HG03558 (cell line): Measurements from ENCODE around the gene LSAMP.
"Not testable (repeated sequence)": the region's sequence is repeated elsewhere in the genome, so short reads cannot be mapped to it uniquely, and the experiment has no call there.

ENCODE experiments used
- ATAC-seq: cut with Tn5 transposase; IDR thresholded peaks from one replicate; pipeline ENCODE4 v1.9.1; 2021; ENCODE audit warnings: moderate number of reproducible peaks; ENCODE audit not compliant: unreplicated experiment; ENCODE audit errors: extremely low read depth

Gene LSAMP

GRCh38 chr3:115871735-115872134, 573.6 kb downstream of the LSAMP start:
- ATAC-seq: no peak

GRCh38 chr3:115864911-115865310, 580.4 kb downstream of the LSAMP start:
- no peak for ATAC-seq

DNA sequence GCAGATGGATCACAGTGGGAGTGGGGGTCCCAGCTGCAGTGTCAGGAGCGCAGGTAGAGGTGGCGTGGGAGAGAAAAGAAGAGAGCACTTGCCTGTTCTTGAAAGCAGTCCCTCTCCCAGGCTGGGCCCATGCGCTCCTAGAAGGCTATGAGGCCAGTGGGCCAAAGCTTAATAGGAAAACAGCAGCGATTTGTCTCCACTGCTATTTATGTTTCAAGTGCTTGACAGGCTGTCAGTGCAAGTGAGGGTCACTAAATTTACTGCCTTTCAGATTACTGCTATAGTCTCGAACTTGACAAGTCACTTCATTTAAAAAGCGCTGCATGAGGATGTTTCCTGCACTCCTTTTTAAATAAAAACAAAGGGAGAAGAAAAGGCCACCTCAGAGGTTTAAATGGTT, 582.4 kb downstream of the LSAMP start:
- no peak for ATAC-seq

- no peak for ATAC-seq
Observed at GRCh38 chr3:115862099-115862498, 583.2 kb downstream of the LSAMP start.

DNA sequence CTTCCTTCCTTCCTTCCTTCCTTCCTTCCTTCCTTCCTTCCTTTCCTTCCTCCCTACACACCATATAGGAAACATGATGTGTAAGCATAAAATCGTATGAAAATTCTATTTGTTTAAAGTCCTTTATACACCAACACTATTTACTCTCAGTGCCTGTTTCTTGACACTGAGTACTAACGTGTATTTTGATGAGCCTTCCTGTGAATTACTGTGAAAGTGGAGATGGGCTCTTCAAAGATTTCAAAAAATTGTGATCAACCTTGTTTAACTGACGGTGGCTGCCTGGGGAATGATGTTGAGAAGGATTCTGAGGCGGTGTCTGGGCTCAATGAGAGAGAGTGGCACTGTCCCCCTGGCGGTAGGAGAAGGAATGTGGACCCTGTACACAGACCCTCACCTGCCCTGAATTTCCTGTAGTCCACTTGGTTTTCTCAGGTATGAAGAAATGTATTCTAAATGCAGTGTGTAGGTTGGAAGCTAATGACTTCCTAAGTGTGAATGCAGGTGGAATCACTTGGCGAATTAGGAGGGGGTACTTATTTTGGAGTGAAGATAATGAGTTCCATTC, 584.0 kb downstream of the LSAMP start:
- no peak for ATAC-seq

GRCh38 chr3:115860766-115861165, 584.5 kb downstream of the LSAMP start:
- no peak for ATAC-seq

DNA sequence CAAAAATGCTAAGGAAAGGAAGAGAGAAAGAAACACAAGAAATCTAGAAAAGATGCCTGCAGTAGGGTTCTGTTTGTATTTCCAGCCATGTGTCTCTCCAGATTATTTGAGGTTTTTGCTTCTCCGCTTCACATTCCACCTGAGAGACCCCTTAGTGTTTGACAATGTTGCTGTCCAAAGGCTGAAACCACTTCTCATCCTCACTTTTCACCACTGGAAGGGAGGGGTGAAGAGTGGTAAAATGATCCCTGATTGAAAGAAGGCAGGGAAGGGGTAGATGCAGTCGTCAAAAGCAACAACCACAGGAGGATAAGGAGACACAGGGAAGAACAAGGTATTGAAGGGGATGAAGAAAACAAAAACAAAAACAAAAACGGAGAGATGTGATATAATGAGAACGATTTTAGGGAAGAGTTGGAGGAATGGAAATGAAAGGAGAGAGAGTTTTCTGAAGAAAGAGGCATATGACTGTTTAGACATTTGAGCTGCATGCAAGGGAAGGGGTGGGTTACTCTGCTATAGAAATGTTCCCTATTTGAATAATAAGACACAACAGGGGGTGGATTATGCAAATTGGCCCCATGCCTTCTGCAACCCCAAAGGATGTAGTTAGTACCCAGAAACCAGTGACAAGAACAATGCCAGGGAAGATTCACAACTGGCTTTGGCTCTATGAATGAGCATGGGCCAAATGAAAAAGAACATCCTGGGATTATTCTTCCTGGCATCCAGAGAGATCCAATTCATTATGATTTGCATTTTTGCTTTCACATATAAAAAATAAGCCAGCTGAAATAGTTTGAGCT, 586.1 kb downstream of the LSAMP start:
- no peak for ATAC-seq

DNA sequence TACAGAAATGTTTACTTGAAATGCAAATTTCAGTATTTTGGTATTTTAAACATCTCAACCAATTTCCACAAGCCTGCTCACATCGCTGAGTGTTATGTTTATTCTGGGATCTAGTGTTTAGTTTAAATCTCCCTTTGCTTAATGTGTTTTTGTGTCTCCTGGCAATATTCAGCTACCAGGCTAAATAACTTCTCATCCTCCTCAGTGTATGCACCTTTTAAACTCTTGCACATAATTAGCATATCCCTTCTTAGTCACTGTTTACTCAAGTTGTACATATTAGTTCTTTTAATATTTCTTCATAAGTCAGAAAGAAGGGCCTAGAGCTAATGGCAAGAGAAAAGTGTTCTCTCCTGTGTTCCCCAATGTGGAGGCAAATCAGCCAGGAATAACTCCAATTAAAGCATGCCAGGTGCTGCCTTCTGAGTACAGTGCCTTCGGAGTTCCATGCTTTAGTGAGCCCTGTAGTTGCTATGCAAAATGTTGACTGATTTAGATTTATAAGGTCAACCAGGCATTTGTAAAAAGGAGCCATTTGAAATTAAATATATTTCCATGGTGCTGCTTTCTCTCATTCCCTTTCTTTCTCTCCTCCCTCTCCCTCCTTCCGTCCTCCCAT, 587.7 kb downstream of the LSAMP start:
- ATAC-seq: no peak

- no peak for ATAC-seq
Observed at GRCh38 chr3:115855911-115856310, 589.4 kb downstream of the LSAMP start.

GRCh38 chr3:115853104-115853503, 592.2 kb downstream of the LSAMP start:
- no peak for ATAC-seq

DNA sequence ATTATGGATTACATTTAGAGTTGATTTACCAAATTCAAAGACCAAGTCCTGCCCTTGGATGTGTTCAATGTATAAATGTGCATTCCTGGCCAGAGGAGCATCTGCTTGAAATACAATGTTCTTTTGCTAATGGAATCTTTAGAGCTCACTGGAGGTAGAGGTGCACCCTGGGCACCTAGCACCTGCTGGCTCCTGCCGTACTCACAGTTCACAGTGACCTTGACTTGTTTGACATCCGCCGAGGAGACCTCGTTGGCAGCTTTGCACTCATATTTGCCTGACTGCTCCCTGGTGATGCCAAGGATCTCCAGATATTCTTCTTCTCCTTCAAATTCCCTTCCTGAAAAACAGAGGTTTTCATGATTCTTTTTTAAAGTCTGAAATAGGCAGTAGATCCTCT, 593.0 kb downstream of the LSAMP start:
- ATAC-seq: no peak

- no peak for ATAC-seq
Observed at GRCh38 chr3:115851571-115851970, 593.7 kb downstream of the LSAMP start.

DNA sequence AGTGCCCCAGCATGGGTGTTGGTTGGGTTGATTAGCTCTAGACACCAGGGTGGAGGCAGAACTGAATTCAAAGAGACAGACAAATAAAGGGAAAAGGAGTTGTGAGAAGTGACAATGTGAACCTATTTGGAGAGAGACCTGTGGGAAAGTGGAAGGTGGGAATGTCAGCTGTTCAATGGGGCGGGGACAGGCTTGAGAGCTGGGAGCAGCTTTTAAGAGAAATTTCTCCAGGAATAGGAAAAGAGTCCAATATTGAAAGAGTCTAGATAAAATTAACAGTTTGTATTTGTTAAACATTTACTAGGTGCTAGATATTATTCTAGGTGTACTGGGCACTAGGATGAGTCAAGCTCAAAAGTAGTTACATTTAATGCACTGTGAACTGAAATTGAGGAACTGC, 596.6 kb downstream of the LSAMP start:
- ATAC-seq: no peak

DNA sequence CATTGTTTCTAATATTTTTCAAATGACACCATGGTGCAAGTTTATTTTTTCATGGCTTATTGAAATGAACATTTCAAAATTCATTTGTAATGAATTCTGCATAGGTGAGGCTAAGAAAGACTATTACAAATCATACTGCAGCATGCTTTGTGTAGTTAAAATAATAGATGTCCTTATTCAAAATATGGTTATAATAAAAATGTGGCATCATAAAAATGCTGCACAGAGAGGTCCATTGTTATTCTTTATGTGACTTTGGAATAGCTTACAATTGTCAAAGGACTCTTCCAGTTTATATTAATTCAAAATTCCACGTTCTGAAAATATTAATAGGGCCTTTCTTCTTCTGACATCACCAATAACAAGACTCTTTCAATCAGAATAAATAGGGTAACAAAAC, 599.3 kb downstream of the LSAMP start:
- ATAC-seq: no peak

DNA sequence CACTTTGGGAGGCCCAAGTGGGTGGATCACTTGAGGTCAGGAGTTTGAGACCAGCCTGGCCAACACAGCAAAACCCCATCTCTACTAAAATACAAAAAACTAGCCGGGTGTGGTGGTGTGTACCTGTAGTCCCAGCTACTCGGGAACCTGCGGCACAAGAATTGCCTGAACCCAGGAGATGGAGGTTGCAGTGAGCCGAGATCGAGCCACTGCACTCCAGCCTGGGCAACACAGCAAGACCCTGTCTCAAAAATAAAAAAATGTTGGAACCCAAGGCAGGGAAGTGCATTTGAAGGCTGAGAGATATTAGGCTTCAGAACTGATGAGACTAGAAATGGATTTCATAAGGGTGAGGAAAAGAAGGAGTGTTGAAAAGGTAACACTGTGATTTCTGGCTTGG, 600.6 kb downstream of the LSAMP start:
- ATAC-seq: not testable (repeated sequence)

DNA sequence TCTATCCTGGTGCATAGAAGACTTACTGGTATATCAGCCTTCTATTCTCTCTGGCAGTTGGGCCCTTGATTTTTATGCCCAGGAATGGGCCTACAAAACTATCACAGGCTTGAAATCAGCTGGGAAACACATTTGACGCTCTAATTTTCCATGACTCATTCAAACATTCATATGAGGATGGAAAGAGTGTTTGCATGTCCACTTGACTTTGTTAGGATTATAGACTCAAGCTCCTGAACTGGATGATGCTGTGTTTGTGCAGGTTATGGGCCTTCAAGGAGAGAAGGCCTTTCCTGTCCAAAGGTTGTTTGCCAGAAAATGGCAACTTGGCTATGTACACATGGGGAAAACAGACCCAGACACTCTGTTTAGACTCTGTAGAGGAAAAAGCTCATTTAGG, 602.1 kb downstream of the LSAMP start:
- ATAC-seq: no peak

DNA sequence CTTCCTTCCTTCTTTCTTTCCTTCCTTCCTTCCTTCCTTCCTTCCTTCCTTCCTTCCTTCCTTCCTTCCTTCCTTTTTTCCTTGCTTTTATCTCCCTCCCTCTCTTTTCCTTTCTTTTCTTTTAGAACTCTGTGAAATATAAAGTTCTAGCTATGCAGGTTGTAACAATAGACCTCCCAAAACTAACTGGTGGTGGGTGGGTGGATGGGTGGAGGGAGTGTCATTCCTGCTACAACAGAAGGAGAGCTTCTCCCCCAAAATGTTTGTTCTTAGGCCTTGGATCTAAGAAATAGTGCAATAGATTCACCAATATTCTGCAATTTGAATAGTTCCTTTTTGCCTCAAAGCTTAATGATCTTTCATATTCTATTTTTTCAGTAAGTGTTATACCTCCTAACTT, 606.0 kb downstream of the LSAMP start:
- ATAC-seq: no peak

- ATAC-seq: no peak
Observed at GRCh38 chr3:115838786-115839185, 606.5 kb downstream of the LSAMP start.

DNA sequence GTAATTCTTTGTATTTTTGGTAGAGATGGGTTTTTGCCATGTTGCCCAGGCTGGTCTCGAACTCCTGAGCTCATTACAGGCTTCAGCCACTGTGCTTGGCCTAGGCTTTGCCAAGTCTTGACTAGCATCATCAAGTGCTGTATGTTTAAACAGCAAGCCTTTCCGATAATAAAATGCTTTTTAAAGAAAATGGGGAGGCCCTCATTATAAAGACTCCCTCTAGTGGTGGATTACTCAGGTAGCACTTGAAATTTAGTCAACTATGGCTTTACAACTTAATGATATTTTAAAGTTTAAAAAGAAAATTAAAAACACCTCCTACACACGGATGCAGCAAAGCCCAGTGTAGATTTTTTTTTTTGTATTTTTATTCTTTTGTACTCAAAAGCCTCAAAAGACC, 608.3 kb downstream of the LSAMP start:
- no peak for ATAC-seq

DNA sequence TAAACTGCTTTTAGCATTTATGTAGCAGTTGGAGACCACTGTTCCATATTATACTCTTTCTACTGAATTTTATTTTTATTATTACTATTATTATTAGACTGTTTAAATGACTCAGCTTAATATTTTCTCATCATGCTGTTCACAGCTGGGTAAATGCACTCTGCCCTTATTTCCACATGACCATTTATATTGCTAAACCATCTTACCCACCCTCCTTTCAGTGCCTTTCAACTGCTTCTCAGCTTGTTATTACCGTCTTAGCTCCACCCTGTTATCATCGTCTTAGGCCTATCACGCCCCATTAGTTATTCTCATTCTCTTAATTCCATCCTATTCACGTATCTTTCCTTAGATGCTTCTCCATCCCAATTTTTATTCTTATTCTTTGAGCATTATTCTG, 609.3 kb downstream of the LSAMP start:
- no peak for ATAC-seq

GRCh38 chr3:115834068-115834467, 611.2 kb downstream of the LSAMP start:
- no peak for ATAC-seq

- no peak for ATAC-seq
Observed at GRCh38 chr3:115833074-115833473, 612.2 kb downstream of the LSAMP start.
